Measurements from ENCODE around the gene ZNF385C.

ZNF385C gene

GRCh38 chr17:42000413-42001133 lies 97.7 kb downstream of the ZNF385C start:
- no peak for DNase-seq (ENCODE audit: low read depth)
- no peak for TF ChIP-seq CTCF (IDR thresholded peaks at IDR 0.05; ENCODE audit: insufficient read depth, low read depth, low read length, missing control alignments)
- H3K4me3 ChIP-seq (ENCODE audit: low read depth, low read length): no peak overlapping the region

GRCh38 chr17:41998497-41998896 lies 99.8 kb downstream of the ZNF385C start:
- H3K4me3 ChIP-seq (ENCODE audit: low read depth, low read length): no peak overlapping the region
- no peak for TF ChIP-seq CTCF (IDR thresholded peaks at IDR 0.05; ENCODE audit: insufficient read depth, low read depth, low read length, missing control alignments)
- no peak for DNase-seq (ENCODE audit: low read depth)

GRCh38 chr17:41996855-41997164 lies 101.5 kb downstream of the ZNF385C start:
- no peak overlapping the region for H3K4me3 ChIP-seq (ENCODE audit: low read depth, low read length)
- no peak for TF ChIP-seq CTCF (IDR thresholded peaks at IDR 0.05; ENCODE audit: insufficient read depth, low read depth, low read length, missing control alignments)
- DNase-seq (ENCODE audit: low read depth): no peak

GRCh38 chr17:41992576-41992975 lies 105.7 kb downstream of the ZNF385C start:
- no peak for TF ChIP-seq CTCF (IDR thresholded peaks at IDR 0.05; ENCODE audit: insufficient read depth, low read depth, low read length, missing control alignments)
- no peak overlapping the region for H3K4me3 ChIP-seq (ENCODE audit: low read depth, low read length)
- DNase-seq (ENCODE audit: low read depth): no peak

GRCh38 chr17:41989702-41990419 lies 108.4 kb downstream of the ZNF385C start:
- no peak for DNase-seq (ENCODE audit: low read depth)

GRCh38 chr17:41988418-41988817 lies 109.9 kb downstream of the ZNF385C start:
- TF ChIP-seq CTCF (IDR thresholded peaks at IDR 0.05; ENCODE audit: insufficient read depth, low read depth, low read length, missing control alignments): no peak
- H3K4me3 ChIP-seq (ENCODE audit: low read depth, low read length): no peak overlapping the region
- DNase-seq (ENCODE audit: low read depth): no peak

More at GRCh38 chr17:41989702-41990419, 108.4 kb downstream of the ZNF385C start:
- H3K4me3 ChIP-seq (ENCODE audit: low read depth, low read length): no peak overlapping the region
- TF ChIP-seq CTCF (IDR thresholded peaks at IDR 0.05; ENCODE audit: insufficient read depth, low read depth, low read length, missing control alignments): no peak

All from GM12865 (cell line).